ENCODE data around the gene MTUS2. TPM values are rescaled to one million over a fixed set of nuclear protein-coding genes. Genes with fewer than 3 reads are reported as not detected.

The MTUS2 gene
- total RNA-seq, 4 donors from 2014 or later = 0.26 to 0.72 (median 0.38) TPM; not detected in 1

DNA sequence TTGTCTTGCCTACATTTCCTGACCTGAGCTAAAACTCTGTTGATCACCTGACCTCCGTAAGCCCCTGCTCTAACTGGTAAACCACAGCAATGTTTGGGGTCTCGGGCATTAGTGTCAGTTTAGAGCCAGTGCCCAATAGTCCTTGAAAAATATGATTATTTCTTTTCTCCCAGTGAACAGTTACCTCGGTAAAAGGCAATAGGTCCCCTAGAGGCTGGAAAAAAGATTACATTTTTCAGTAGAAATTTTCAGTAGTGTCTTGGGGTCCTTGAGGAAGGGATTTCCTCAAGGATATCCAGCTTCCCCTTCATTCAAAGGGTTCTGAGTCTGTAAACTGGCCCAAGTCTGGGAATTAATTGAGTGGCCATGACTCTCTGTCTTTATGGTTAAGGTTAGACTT is 597.9 kb downstream of the MTUS2 start:
- no peaks in the 10 kb centered on the region for H3K36me3 ChIP-seq
- DNase-seq (ENCODE audit: low spot score in 2 of 2) = no peak

DNA sequence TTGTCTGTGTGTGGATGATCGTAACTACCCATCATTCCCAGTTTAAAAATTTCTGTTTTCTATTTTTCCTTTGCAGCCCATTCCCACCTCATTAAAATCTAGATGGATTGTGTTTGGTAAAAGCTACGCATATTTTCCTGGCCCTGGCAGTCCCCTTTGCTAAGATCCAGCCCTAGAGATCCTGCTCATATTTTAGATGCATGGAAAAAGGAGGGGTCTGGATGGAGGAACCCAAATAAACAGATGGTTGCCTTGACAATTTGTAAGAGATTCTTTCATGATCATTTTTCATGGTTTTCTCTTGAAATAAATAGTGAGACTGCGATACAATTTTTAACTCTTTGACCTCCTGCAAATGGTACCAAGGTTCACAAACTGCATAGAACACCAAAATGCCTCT is 601.0 kb downstream of the MTUS2 start:
- 82% methylated on average over 3 of the region's 3 CpGs for WGBS
- no peak for DNase-seq (ENCODE audit: low spot score in 2 of 2)
- no peaks in the 10 kb centered on the region for H3K9me3 ChIP-seq
- H3K4me3 ChIP-seq = no peak overlapping the region
- no peaks in the 10 kb centered on the region for H3K36me3 ChIP-seq
- no peak overlapping the region for H3K27ac ChIP-seq
- no peaks in the 10 kb centered on the region for H3K4me1 ChIP-seq
- TF ChIP-seq EP300 (IDR thresholded peaks at IDR 0.05) = no peak
- TF ChIP-seq, protein P1, sequence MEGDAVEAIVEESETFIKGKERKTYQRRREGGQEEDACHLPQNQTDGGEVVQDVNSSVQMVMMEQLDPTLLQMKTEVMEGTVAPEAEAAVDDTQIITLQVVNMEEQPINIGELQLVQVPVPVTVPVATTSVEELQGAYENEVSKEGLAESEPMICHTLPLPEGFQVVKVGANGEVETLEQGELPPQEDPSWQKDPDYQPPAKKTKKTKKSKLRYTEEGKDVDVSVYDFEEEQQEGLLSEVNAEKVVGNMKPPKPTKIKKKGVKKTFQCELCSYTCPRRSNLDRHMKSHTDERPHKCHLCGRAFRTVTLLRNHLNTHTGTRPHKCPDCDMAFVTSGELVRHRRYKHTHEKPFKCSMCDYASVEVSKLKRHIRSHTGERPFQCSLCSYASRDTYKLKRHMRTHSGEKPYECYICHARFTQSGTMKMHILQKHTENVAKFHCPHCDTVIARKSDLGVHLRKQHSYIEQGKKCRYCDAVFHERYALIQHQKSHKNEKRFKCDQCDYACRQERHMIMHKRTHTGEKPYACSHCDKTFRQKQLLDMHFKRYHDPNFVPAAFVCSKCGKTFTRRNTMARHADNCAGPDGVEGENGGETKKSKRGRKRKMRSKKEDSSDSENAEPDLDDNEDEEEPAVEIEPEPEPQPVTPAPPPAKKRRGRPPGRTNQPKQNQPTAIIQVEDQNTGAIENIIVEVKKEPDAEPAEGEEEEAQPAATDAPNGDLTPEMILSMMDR (IDR thresholded peaks at IDR 0.05) = no peak
- TF ChIP-seq POLR2A (IDR thresholded peaks at IDR 0.05) = no peak
- TF ChIP-seq POLR2AphosphoS5 (IDR thresholded peaks at IDR 0.05) = no peak
- H3K27me3 ChIP-seq = peaks cover 10% of the 10 kb centered on the region

More for the DNA sequence above, 597.9 kb downstream of the MTUS2 start:
- Histone ChIP-seq H3K27ac (no peak overlapping the region), H3K9me3 (no peaks in the 10 kb centered on the region), H3K4me3 (no peak overlapping the region), H3K27me3 (peaks cover 8% of the 10 kb centered on the region), H3K4me1 (no peaks in the 10 kb centered on the region)
- no peak for TF ChIP-seq POLR2AphosphoS5 (IDR thresholded peaks at IDR 0.05)
- no peak for TF ChIP-seq EP300 (IDR thresholded peaks at IDR 0.05)
- TF ChIP-seq POLR2A (IDR thresholded peaks at IDR 0.05) = no peak
- TF ChIP-seq, protein P1 (IDR thresholded peaks at IDR 0.05) = no peak
- 78% methylated on average over 3 of the region's 3 CpGs for WGBS

DNA sequence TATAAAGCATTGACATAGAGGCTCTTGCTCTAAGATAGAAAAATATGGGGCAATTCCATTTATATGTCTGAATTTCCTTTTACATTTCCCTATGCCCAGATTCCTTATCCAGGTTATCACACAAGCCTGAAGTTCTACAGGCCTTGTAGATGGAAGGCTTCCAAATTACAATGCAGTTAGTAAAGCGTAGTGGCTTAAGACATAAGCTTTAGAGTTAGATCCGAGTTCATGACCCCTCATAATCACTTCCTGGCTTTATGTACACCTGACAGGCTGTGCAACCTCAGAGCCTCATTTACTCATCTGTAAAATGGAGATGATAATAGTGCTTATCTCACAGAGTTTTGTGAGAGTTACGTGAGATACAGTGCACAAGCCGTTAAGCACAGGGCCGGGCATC is 601.9 kb downstream of the MTUS2 start:
- Histone ChIP-seq H3K9me3 (no peaks in the 10 kb centered on the region), H3K4me1 (no peaks in the 10 kb centered on the region), H3K4me3 (no peak overlapping the region), H3K27me3 (peaks cover 16% of the 10 kb centered on the region), H3K27ac (no peak overlapping the region), H3K36me3 (no peaks in the 10 kb centered on the region)
- no peak for DNase-seq (ENCODE audit: low spot score in 2 of 2)
- TF ChIP-seq POLR2A (IDR thresholded peaks at IDR 0.05) = no peak
- TF ChIP-seq EP300 (IDR thresholded peaks at IDR 0.05) = no peak
- no peak for TF ChIP-seq POLR2AphosphoS5 (IDR thresholded peaks at IDR 0.05)
- TF ChIP-seq, protein P1 (IDR thresholded peaks at IDR 0.05) = no peak
- 82% methylated on average over 5 of the region's 5 CpGs for WGBS

DNA sequence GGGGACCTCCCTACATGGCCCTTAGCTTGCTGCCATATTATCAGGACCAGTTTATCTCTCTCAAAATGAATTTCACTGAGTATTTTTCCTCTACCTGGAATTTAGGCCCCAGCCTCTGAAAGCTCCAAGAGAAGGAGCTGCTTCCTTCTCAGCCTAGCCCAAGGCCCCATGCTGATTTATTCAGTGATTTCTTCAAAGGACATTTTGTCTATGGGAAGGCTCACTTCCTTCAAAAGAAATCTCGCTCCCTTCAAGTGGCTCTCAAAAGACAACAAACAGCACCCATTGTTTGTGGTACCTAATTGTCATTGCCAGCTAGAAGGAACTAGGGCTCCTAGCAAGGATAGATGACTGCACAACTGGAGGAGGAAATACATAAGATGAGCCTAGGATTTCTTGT is 602.9 kb downstream of the MTUS2 start:
- peaks cover 16% of the 10 kb centered on the region for H3K27me3 ChIP-seq
- no peaks in the 10 kb centered on the region for H3K36me3 ChIP-seq
- no peak overlapping the region for H3K27ac ChIP-seq
- no peak for DNase-seq (ENCODE audit: low spot score in 2 of 2)
- no peaks in the 10 kb centered on the region for H3K9me3 ChIP-seq
- WGBS = 88% methylated on average over 1 of the region's 1 CpG
- H3K4me1 ChIP-seq = peaks cover 3% of the 10 kb centered on the region
- no peak for TF ChIP-seq POLR2AphosphoS5 (IDR thresholded peaks at IDR 0.05)
- no peak for TF ChIP-seq EP300 (IDR thresholded peaks at IDR 0.05)
- TF ChIP-seq, protein P1 (IDR thresholded peaks at IDR 0.05) = no peak
- no peak for TF ChIP-seq POLR2A (IDR thresholded peaks at IDR 0.05)
- no peak overlapping the region for H3K4me3 ChIP-seq

DNA sequence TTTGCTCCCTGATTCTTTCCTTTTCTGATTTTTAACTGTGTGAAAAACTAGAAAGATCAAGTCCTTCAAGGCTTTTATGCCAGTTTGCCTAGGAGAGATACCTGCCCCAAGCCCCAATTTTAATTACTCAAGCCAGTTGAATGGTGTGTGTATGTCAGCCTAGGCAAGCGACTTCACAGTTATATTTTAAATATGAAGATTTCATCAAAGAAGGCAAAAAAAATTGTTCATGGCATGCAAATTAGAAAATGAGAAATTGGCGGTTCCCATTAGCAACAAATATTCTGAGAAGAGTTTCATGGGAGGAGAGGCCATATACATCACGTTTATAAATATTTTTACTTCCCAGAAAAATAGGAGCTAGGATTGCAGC is 607.8 kb downstream of the MTUS2 start:
- H3K9me3 ChIP-seq = no peaks in the 10 kb centered on the region
- TF ChIP-seq POLR2AphosphoS5 (IDR thresholded peaks at IDR 0.05) (no peak), EP300 (IDR thresholded peaks at IDR 0.05) (no peak), POLR2A (IDR thresholded peaks at IDR 0.05) (no peak)
- TF ChIP-seq, protein P1 (IDR thresholded peaks at IDR 0.05) = no peak
- DNase-seq (ENCODE audit: low spot score in 2 of 2) = no peak
- peaks cover 8% of the 10 kb centered on the region for H3K27me3 ChIP-seq
- H3K4me1 ChIP-seq = peaks cover 17% of the 10 kb centered on the region
- H3K27ac ChIP-seq = no peak overlapping the region
- 6% methylated on average over 3 of the region's 3 CpGs for WGBS
- H3K4me3 ChIP-seq = peak overlapping the region; percentile 37
- no peaks in the 10 kb centered on the region for H3K36me3 ChIP-seq

Data from suprapubic skin (tissue), 4 donors.